Stimulated activated CD8-positive, alpha-beta memory T cell treated with anti-CD3 and anti-CD28 coated beads, Interleukin-2, amount 100 ng/mL, for 1 hour (primary cell): ENCODE results near the gene MELTF.

Source experiments
- DNase-seq, 2 donors: peaks; one replicate each; pipeline ENCODE4 v3.0.0-alpha.2; 2020; ENCODE audit warnings: low read depth in 2 of 2

Gene MELTF

DNA sequence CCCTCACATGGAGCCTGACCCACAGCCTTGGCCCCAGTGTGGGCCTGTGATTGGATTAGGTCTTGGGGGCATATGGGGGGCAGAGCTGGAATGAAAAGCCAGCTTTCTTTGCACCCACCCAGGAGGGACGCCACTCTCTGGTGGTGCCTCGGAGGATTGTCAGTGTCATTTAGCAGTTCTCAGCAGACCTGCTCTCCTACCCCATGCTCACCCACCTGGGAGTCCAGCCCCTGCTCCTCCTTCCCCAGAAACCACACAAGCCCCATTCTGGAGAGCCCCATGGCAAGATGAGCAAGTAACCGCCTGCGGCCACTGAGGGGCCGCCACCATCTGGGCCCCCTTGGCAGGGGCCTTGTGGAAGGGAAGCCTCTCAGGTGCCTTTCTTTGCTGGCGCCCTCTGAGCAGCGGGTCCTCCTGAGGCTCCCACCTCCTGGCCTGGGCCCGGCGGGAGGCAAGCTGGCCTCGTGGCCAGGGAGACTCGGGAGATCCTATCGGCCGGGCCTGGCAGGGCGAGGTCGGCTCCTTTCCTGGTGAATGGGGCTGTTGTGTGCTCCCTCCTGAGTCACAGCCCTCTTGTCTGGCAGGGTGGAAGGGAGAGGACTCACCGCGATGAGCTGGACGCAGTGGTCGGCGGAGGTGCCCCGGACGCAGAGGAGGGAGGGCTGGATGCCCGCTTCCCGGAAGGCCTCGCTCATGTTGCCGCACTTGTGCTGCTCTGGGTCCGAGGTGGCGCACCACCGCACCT, 2.3 kb downstream of the MELTF start:
- DNase-seq = no peak

DNA sequence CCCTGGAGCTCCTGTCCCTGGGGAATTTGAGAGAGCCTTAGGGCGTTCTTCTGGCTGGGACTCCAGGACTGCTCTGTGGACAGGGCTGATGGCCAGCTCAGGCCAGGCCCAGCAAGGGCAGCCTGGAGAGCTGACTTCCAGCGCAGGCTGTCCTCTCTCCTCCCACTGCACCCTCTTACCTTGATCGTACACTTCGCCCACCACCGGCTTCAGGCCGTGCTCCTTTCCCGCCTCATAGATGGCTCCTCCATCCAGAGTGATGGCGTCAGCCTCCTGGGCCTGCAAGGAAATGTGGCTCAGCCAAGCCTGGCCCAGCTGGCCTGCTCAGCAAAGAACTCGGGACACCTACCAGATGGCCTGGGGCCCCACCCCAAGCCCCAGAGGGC, 3.1 kb downstream of the MELTF start:
- no peak for DNase-seq

GRCh38 chr3:197025736-197026480, 3.7 kb downstream of the MELTF start:
- no peak for DNase-seq

DNA sequence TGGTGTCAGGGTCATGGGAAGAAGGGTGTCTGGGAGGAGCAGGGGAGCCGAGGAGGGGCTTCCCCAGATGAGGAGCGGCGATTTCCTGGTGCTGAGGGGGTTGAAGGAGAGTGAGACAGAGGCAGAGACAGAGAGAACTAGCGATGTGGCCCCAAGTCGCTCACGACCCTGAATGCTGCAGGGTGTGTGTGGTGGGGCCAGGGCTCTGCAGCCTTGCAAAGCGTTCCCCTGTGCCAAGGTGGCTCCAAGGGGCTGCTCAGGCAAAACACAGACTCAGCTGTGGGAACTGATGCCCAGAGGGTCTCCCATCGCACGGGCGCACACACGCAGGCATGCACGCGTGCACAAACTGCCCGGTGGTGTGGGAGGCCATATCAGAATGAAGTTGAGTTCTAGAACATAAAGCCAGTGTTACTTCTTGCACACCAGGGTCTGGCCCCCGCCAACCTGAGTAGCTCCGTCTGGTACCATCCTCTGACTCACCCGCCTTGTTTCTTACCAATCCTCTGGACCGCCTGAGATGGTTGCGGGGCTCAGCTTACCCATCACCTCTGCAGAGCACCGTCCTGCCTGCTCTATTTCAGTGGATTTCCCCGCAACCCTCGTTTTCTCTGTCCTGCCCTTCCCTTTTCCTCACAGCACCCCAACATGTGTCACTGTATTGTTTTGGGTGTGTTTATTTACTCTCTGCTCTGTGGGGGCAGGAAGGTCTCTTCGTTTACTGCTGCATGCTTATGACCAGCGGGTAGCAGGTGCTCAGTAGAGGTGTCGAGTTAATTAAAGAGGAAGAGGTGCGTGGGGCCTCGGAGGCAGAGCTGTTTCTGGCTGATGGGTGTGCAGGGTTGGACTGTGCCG, 4.5 kb downstream of the MELTF start:
- no peak for DNase-seq

GRCh38 chr3:197023998-197024651, 5.5 kb downstream of the MELTF start:
- no peak for DNase-seq

DNA sequence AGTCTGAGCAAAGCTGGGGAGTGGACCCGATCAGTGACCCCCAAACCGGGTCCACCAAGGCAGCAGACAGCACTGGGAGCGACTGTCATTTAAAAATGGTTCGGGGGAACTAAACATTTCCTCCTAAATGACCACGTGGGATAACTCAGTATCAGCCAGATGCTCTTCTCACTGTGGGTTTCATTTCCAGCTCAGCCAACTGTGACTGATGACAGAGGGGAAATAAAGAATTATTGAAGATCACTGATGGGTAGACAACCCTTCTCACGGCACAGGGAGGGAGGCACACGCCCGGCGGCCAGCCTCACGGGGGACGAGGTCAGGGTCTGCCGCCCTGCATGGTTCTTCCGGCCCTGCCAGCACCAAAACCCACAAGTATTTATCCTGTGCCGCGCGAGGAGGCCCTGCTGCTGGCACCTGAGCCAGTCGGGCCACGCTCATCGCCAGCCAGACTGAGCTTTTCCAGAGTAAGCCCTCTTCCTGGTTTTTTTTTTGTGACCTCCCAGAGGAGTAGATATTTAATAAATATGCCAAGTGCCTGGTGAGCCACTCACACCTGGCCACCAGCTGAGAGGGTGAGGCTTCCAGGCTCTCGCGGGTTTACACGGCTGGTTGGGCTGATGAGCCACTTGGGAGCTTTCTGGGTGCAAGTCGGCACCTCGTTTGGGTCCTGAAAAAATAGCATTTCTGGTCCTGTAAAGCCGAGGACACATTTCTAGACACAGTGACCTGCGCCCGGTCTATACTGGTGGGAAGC, 6.2 kb downstream of the MELTF start:
- no peak for DNase-seq

DNA sequence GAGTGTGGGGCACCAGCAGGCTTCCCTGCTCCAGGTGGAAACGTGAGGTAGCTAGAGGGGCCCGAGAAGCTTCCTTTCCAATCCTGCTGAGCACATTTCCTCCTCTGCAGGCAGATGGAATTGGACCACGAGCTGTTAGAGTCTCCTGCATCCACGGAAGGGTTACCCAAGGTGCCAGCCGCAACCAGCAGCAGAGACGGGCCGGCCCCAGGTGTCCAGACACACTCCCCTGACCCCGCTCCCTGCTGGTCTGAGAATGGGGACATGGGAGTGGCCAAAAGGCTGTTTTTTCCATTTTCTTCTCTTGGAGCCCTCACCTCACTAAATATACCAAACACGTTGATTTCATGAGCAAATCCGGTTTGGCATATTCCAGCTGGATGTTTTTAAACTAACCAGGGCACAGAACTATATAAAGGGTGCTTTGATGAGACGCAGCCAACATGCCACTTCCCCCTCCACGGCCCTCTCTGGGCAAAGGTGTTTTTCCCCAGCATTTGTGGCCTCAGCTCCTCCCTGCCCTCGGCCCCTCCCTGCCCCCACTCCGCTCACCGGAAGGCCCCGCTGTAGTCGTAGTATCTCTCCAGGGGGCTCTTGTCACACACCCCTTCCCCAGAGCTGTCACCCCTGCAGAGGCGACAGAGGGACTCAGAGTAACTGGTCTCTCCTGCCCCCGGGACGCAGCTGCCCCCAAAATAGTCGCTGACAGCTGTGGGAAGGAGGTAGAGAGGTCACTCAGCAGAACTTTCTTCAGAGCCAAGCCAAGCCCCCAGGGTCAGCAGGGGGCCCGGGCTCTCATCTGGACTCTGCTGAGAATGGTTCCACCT, 7.0 kb downstream of the MELTF start:
- no peak for DNase-seq

GRCh38 chr3:197021729-197022404, 7.8 kb downstream of the MELTF start:
- DNase-seq = no peak

GRCh38 chr3:197021231-197021630, 8.4 kb downstream of the MELTF start:
- no peak for DNase-seq

DNA sequence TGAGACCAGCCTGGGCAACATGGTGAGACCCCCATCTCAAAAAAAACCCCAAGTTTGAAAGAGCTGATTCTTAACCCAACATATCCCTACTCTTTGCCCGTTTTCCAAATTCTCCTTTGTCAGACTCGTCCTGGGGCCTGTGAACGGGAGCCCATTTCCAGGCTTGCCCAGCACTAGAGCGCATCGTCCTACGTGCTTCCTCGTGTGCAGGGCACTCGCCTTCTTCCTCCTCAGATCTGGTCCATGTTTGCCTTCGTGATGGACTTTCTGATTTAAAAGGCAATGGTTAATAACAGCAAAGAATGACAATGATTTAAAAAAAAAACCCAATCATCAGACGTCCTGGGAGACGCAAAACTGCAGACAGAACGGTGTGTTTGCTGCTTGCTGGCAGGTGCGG, 10.1 kb downstream of the MELTF start:
- no peak for DNase-seq

DNA sequence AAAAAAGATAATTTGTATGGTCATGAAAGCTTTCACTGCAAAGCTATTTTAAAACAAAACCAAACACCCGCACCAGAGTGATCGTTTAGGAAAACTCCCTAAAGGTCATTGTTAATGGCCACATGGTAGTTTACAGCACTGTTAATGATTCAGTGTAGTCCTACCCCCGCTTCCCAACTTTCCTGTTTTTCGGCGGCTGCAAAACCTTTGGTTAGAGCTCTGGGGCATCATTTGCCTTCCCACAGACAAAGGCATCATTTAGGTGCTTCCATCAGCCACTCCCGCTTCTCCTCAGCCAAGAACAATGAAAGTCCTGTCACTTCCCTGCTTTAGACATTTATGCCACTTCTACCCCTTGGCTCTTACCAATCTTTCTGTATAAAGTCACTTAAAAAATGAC, 10.6 kb downstream of the MELTF start:
- no peak for DNase-seq

- DNase-seq = no peak
Measured at GRCh38 chr3:197017003-197017402, 12.6 kb downstream of the MELTF start.

DNA sequence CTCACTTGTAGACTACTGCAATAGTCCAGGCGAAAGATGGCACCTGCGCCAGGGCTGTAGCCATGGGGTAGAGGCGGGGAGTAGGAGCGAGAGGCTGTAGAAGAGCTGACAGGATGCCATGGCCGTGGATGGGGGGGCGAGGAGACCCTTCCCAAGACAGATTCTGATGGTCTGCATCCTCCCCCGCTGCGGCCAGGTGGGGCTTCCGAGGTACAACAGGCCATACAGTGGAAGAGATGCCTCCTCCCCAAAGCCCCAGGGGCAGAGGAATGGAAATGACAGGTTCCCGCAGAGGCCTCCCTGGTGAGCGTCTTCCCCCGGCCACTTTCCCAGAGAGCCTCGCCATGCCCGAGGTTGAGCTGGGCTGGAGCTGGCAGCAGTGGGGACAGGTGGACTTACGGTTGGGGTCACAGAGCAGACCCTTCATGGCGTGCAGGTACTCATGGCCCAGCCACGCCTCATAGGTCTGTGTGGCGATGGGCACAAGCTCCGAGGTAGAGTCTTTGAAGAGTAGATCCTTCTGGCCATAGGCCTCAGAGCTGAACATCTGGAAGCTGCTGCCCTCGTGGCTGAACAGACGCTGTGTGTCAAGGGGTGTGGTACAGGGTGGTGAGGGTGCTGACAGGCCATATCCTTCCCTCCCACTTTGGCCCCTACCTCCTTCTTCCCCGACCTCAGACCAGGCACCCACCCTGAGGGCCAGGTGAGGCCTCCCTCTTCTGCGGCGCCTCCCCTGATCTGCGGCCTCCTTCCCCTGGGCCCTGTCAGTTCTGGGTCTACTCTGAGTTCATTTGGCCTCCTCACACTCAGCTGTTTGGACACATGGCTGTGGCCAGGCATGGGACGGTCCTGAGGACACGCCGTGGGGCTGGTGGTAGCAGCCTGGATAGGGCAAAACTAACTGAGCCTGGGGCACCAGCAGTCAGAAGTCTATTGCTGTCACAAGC, 13.6 kb downstream of the MELTF start:
- DNase-seq = no peak

- no peak for DNase-seq
Measured at GRCh38 chr3:197014942-197015575, 14.6 kb downstream of the MELTF start.

- no peak for DNase-seq
Measured at GRCh38 chr3:197014024-197014423, 15.6 kb downstream of the MELTF start.

- DNase-seq = no peak
Measured at GRCh38 chr3:197012540-197012883, 17.1 kb downstream of the MELTF start.

DNA sequence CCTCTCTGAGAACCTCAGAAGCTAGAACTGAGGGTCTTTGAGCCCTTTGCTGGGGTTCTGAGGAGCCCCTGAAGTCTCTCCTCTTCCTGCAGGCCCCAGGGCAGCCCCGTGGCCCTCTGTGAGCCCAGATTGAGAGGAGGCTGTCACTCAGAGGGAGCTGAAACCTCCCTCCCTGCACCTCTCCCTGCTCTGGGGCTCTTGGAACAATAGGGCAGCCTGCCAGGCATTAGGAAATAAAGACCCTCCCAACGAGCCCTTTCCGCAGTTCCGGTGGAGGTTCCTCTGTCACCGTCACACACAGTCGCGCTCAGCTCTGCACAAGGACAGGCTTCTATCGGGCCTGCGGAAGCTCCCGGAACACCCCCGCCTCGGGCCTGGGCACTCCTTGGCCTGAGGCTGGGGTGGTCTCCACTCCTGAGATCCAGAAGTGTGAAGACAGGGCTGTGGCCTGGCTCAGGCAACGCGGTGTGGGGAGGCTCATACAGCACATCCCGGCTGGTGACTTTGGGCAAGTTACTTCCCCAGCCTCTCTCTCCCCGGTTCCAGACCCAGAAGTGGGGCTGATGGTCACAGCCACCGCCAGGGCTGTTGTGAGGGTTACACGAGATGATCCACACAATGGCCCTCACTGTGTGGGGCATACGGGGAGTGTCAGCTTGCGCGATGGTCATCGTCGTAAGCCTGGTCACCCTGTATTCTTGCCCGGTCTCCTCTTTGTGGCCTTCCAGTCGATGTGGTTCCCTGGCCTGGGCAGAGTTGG, 17.7 kb downstream of the MELTF start:
- DNase-seq = no peak
